ENCODE data around the gene CDK5RAP3. TPM values are rescaled to one million over a fixed set of nuclear protein-coding genes. Genes with fewer than 3 reads are reported as not detected.

The CDK5RAP3 gene
- total and polyA plus RNA-seq, 2 experiments from 2014 or later = 92.6 to 106 TPM

DNA sequence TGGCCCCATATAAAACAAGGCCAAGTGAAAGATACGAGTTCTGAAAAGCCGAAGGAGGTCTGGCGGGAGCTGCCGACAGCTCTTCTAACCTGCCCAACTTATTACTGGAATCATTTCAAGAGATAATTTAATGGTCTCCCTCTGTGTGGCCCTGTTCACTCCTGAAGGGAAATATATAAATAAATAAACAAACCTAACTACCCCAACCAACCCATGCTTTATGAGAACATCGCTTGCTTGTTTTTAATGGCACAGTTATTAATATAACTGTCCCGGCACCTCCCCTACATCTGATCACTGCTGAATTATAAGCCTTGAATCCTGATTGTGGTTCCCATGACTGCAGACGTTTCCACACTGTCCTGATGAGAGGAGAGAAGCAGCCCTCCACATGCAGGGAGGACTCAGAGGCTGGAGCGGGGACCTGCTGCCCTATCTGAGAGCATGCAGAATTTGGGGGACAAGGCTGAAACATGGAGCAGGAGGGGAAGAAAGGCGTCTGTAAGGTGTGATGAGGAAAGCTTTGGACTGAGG, 22.2 kb downstream of the CDK5RAP3 start:
- ATAC-seq (no peak), DNase-seq (ENCODE audit: low spot score) (no peak)
- Histone ChIP-seq H3K4me2 (no peak overlapping the region), H3F3A (replicated peaks; ENCODE audit: low read depth) (0 out of 2 replicates have a peak, but pooled peaks cover 3% of the 10 kb centered on the region), H3K4me1 (ENCODE audit: insufficient read depth) (peaks cover 38% of the 10 kb centered on the region), H4K20me1 (replicated peaks; ENCODE audit: insufficient read depth) (no peaks in the 10 kb centered on the region), H3K9me2 (ENCODE audit: insufficient read depth) (no peaks in the 10 kb centered on the region), H3K27me3 (ENCODE audit: insufficient read depth) (no peaks in the 10 kb centered on the region), H3K79me2 (replicated peaks; ENCODE audit: insufficient read depth) (no peaks in the 10 kb centered on the region), H3K4me3 (no peak overlapping the region), H3K36me3 (ENCODE audit: insufficient read depth) (no peaks in the 10 kb centered on the region), H3K27ac (ENCODE audit: low read depth) (no peak overlapping the region), H2AFZ (no peak overlapping the region)
- H3K9me3 Mint-ChIP-seq = no peaks in the 10 kb centered on the region; the same call in 2 of the 3 replicates
- peaks cover 22% of the 10 kb centered on the region for H3K27me3 Mint-ChIP-seq (ENCODE audit: insufficient read depth, low read depth, poor library complexity)
- TF ChIP-seq POLR2AphosphoS5 (IDR thresholded peaks at IDR 0.05; ENCODE audit: low read depth) = no peak
- no peaks in the 10 kb centered on the region for H3K36me3 Mint-ChIP-seq (ENCODE audit: low read depth)
- H3K4me1 Mint-ChIP-seq = peaks cover 68% of the 10 kb centered on the region
- no peak overlapping the region for H3K27ac Mint-ChIP-seq
- H3K4me3 Mint-ChIP-seq = no peak overlapping the region

DNA sequence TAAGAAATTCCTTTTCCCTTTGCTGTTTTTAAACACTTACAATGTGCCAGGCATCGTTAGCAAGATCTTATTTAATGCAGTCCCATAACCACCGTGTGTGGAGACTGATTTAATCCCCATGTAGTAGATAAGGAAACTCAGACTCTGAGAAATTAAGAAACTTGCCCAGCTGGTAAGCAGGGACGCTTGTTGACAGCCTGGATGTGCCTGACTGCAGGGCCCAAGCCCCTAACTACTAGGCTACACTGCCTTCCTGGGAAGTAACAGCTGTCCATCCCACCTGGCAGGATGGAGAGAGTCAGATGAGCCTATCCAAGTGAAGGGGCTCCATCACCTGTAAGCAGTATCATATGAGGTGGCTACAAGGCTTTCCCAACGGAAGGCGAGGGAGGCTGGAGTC, 23.1 kb downstream of the CDK5RAP3 start:
- Histone ChIP-seq H3K79me2 (replicated peaks; ENCODE audit: insufficient read depth) (no peaks in the 10 kb centered on the region), H3K27me3 (ENCODE audit: insufficient read depth) (no peaks in the 10 kb centered on the region), H3K4me3 (no peak overlapping the region), H3K36me3 (ENCODE audit: insufficient read depth) (no peaks in the 10 kb centered on the region), H3K9me2 (ENCODE audit: insufficient read depth) (no peaks in the 10 kb centered on the region), H2AFZ (no peak overlapping the region), H4K20me1 (replicated peaks; ENCODE audit: insufficient read depth) (no peaks in the 10 kb centered on the region), H3K4me1 (ENCODE audit: insufficient read depth) (peaks cover 35% of the 10 kb centered on the region), H3K27ac (ENCODE audit: low read depth) (no peak overlapping the region), H3K4me2 (no peak overlapping the region), H3F3A (replicated peaks; ENCODE audit: low read depth) (0 out of 2 replicates have a peak, but pooled peaks cover 3% of the 10 kb centered on the region)
- no peak overlapping the region for H3K27ac Mint-ChIP-seq
- peaks cover 61% of the 10 kb centered on the region for H3K4me1 Mint-ChIP-seq
- H3K4me3 Mint-ChIP-seq = peak overlapping the region; percentile 28; the same call in 1 of the 3 replicates
- TF ChIP-seq EZH2 (IDR thresholded peaks at IDR 0.05; ENCODE audit: low read depth, unreplicated experiment) (no peak), NANOG (IDR thresholded peaks at IDR 0.05; ENCODE audit: borderline replicate concordance) (no peak), JUNB (IDR thresholded peaks at IDR 0.05; ENCODE audit: unreplicated experiment) (no peak), CTCF (conservative IDR thresholded peaks at IDR 0.05; ENCODE audit: low read depth in 2 of 2) (no peak), REST (IDR thresholded peaks at IDR 0.05; ENCODE audit: unreplicated experiment) (no peak), POLR2AphosphoS5 (IDR thresholded peaks at IDR 0.05; ENCODE audit: low read depth) (no peak), STAT1 (IDR thresholded peaks at IDR 0.05; ENCODE audit: unreplicated experiment) (no peak), CREB1 (CRISPR knock-in tag; IDR thresholded peaks at IDR 0.05; ENCODE audit: low read depth) (no peak)
- H3K27me3 Mint-ChIP-seq (ENCODE audit: insufficient read depth, low read depth, poor library complexity) = peaks cover 17% of the 10 kb centered on the region
- ATAC-seq = no peak
- DNase-seq (ENCODE audit: low spot score) = no peak
- no peaks in the 10 kb centered on the region; the same call in 2 of the 3 replicates for H3K9me3 Mint-ChIP-seq
- H3K36me3 Mint-ChIP-seq (ENCODE audit: low read depth) = no peaks in the 10 kb centered on the region
